Glutamatergic neuron (in vitro differentiated cells): ENCODE data around the gene HIP1R. TPM values are rescaled to one million over a fixed set of nuclear protein-coding genes. Genes with fewer than 3 reads are reported as not detected.

Experiments used
- DNase-seq: peaks from one replicate; pipeline ENCODE4 v3.0.0; 2022
- H3K27ac Mint-ChIP-seq: one replicate; pipeline ENCODE4 v1.8.0; 2020; ENCODE audit warnings: mild to moderate bottlenecking, mixed read lengths, inconsistent platforms; ENCODE audit not compliant: unreplicated experiment
- H3K27me3 Mint-ChIP-seq: one replicate; pipeline ENCODE4 v1.8.0; 2020; ENCODE audit warnings: mild to moderate bottlenecking, moderate library complexity, mixed read lengths, inconsistent platforms; ENCODE audit not compliant: unreplicated experiment
- H3K36me3 Mint-ChIP-seq: one replicate; pipeline ENCODE4 v1.8.0; 2020; ENCODE audit warnings: mild to moderate bottlenecking, mixed read lengths, inconsistent platforms; ENCODE audit not compliant: unreplicated experiment
- H3K4me1 Mint-ChIP-seq: one replicate; pipeline ENCODE4 v1.8.0; 2020; ENCODE audit warnings: mild to moderate bottlenecking, low read depth, mixed read lengths, inconsistent platforms; ENCODE audit not compliant: unreplicated experiment
- H3K4me3 Mint-ChIP-seq: one replicate; pipeline ENCODE4 v1.8.0; 2020; ENCODE audit warnings: mild to moderate bottlenecking, mixed read lengths, inconsistent platforms; ENCODE audit not compliant: unreplicated experiment
- H3K9me3 Mint-ChIP-seq: one replicate; pipeline ENCODE4 v1.8.0; 2020; ENCODE audit warnings: mild to moderate bottlenecking, moderate library complexity, mixed read lengths, inconsistent platforms; ENCODE audit not compliant: unreplicated experiment
- total RNA-seq: library from RNA; stranded (reverse); fragmentation: NEBNext Ultra II Directional; extraction: Animal tissue kit (Norgen Biotek cat#: 25700); gene quantifications from one replicate; pipeline ENCODE4 v1.2.1, GENCODE V29; 2021; ENCODE audit not compliant: unreplicated experiment
- TF ChIP-seq, protein P1 (sequence below): fragments of 200-600 bp; sonication (generic); IDR thresholded peaks from one replicate; pipeline ENCODE4 v1.5.0; 2021; ENCODE audit not compliant: partially characterized antibody, unreplicated experiment

HIP1R gene
- total RNA-seq, 1 donor from 2014 or later, result 19.3 TPM

DNA sequence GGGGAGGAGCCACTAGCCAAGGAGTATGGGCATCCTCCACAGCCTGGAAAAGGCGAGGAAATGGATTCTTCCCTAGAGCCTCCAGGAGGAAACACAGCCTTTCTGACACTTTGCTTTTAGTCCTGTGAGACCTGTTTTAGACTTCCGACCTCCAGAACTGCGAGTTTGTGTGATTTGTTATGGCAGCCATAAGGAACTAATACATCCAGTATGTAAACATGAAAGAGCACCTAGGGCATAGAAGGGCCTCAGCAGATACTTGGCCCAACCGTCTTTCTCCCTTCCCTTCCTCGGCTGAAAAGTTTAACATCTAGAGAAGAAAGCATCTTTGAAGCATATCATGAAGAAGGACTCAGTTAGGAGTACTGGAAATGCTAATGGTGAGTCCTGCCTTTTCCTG is 3.6 kb downstream of the HIP1R start:
- no peak overlapping the region for H3K4me3 Mint-ChIP-seq
- peaks cover 21% of the 10 kb centered on the region for H3K4me1 Mint-ChIP-seq
- DNase-seq, result no peak
- peaks cover 5% of the 10 kb centered on the region for H3K36me3 Mint-ChIP-seq
- H3K27me3 Mint-ChIP-seq, result peaks cover 14% of the 10 kb centered on the region
- TF ChIP-seq, protein P1, sequence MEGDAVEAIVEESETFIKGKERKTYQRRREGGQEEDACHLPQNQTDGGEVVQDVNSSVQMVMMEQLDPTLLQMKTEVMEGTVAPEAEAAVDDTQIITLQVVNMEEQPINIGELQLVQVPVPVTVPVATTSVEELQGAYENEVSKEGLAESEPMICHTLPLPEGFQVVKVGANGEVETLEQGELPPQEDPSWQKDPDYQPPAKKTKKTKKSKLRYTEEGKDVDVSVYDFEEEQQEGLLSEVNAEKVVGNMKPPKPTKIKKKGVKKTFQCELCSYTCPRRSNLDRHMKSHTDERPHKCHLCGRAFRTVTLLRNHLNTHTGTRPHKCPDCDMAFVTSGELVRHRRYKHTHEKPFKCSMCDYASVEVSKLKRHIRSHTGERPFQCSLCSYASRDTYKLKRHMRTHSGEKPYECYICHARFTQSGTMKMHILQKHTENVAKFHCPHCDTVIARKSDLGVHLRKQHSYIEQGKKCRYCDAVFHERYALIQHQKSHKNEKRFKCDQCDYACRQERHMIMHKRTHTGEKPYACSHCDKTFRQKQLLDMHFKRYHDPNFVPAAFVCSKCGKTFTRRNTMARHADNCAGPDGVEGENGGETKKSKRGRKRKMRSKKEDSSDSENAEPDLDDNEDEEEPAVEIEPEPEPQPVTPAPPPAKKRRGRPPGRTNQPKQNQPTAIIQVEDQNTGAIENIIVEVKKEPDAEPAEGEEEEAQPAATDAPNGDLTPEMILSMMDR, result no peak
- H3K27ac Mint-ChIP-seq, result no peak overlapping the region
- peaks cover 10% of the 10 kb centered on the region for H3K9me3 Mint-ChIP-seq

DNA sequence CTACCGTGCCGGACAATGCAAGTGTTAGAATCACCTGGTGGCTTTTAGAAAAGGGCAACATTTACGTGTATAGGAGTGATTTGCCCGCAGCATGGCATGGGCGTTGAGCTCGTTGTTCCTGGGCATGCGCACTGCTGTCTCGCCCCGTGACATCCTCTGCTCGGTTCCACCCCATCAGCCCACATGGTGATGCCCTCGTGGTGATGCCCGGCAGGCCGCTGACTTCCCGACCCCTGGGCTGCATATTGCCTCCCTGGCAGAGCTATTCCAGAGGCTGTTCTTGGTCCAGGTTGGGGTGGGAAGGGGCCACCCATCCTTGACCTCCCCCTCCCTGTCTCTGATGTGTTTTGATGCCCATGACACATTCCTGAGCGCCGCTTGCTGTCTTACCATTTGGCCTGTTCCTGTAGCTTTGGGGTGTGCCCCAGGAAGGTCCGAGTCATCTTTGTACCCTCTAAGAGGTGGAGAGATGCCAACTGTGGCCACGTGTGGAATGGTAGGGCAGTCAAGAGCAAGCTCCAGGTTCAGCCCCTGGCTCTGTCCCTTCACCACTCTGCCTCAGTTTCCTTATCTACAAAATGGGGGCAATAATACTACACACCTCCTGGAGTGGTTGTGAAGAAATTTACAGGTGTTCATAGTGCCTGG is 4.8 kb downstream of the HIP1R start:
- Mint-ChIP-seq H3K27me3 (peaks cover 8% of the 10 kb centered on the region), H3K27ac (no peak overlapping the region), H3K9me3 (peaks cover 5% of the 10 kb centered on the region), H3K4me1 (peaks cover 18% of the 10 kb centered on the region), H3K4me3 (no peak overlapping the region), H3K36me3 (peaks cover 5% of the 10 kb centered on the region)
- TF ChIP-seq, protein P1, result no peak
- DNase-seq, result no peak

DNA sequence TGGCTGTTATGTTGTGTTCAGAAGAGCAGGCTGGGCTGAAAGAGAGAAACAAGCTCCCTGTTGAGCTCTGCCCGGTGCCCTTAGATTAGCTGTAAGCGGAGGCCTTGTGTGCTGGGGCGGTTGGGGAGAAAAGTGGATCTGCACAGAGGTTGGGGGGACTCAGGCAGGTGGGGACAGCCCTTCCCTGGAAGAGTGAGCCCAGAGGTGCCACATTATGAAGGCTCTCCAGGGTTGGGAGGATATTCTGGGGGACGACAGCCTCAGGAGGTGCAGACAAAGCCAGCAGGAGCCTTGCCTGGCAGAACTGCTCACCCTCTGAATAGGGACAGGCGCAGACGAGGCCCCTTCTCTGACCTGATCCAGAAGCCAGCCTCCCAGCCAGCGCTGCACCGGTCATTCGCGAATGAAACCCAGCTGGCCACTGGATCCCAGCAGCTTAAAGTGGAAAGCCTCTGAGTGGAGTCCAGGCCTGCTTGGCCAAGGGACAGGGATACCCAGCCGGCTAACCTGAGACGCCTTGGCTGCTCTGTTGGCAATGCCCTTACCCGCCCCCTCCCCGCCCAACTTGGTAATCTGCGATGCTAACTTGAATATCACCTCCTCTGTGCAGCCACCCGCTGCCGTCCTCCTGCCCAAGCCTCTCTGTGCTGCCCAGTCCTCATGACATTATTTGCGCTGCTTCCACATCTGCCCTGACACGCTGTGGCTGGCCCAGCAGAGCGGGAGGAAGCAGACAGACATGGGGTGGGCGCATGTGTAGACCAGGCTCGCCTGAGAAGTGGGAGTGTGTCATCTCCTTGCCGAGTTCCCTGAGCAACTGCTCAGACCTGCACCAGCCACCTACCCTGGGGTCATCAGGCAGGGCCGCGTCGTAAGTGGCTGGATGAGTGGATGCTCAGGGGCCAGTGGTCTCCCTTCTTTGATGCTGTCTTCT is 5.6 kb downstream of the HIP1R start:
- Mint-ChIP-seq H3K4me1 (peaks cover 18% of the 10 kb centered on the region), H3K9me3 (peaks cover 5% of the 10 kb centered on the region), H3K36me3 (peaks cover 5% of the 10 kb centered on the region), H3K4me3 (no peak overlapping the region), H3K27ac (no peak overlapping the region), H3K27me3 (peaks cover 8% of the 10 kb centered on the region)
- no peak for DNase-seq
- TF ChIP-seq, protein P1, result no peak

DNA sequence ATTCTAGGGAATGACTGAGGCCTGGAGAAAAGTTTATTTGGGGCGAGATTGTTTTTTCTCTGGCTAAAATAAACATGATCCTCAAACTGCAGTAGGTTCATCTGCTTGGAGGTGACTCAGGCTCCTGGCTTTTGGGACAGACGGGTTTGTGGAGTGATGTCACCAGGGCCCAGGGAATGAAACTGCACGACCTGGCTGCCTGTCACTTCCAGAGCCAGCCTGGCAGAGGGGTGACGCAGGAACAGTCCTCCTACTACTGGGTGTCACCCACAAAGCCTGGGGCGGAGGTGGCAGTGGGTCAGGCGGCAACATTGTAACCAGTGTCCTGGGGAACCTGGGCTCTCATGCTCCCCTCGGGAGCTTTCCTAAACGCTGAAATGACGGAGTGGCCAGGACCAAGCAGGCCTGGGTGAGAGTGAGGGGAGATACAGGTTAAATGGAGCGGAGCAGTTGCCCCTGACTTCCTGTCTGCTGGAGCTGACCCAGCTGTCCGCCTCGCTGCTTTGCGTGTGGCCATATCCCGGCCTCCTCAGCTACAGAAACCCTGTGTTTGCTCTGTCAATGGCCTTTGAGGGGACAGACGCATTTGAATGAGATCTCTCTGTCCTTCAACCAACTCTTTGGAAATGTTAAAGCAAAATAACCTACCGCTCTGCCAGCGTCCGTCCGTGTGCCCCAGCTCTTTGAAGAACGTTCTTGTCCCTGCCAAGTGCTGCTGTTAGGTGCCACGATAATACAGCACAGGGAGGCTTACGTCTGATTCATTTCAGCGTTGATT is 6.5 kb downstream of the HIP1R start:
- Mint-ChIP-seq H3K9me3 (peaks cover 5% of the 10 kb centered on the region), H3K27ac (no peak overlapping the region), H3K36me3 (no peaks in the 10 kb centered on the region), H3K4me3 (no peak overlapping the region), H3K4me1 (peaks cover 13% of the 10 kb centered on the region), H3K27me3 (peaks cover 8% of the 10 kb centered on the region)
- DNase-seq, result no peak
- TF ChIP-seq, protein P1, result no peak
